Type B pancreatic cell (in vitro differentiated cells): ENCODE results near the gene TUBB2A. TPM values are rescaled to one million over a fixed set of nuclear protein-coding genes. Genes with fewer than 3 reads are reported as not detected.
"Not testable (repeated sequence)": the region's sequence is repeated elsewhere in the genome, so short reads cannot be mapped to it uniquely, and the experiment has no call there.

Experiments used
- DNase-seq: peaks from one replicate; pipeline ENCODE4 v3.0.0; 2021; ENCODE audit warnings: mixed read lengths; ENCODE audit not compliant: unreplicated experiment; ENCODE audit errors: extremely low spot score
- H3K27ac Mint-ChIP-seq: 2 replicates; pipeline ENCODE4 v1.8.0; 2021; ENCODE audit warnings: mild to moderate bottlenecking, mixed read lengths
- H3K27me3 Mint-ChIP-seq: 2 replicates; pipeline ENCODE4 v1.8.0; 2021; ENCODE audit warnings: mixed read lengths
- H3K36me3 Mint-ChIP-seq: 2 replicates; pipeline ENCODE4 v1.8.0; 2021; ENCODE audit warnings: mixed read lengths
- H3K4me1 Mint-ChIP-seq: one replicate; pipeline ENCODE4 v1.8.0; 2021; ENCODE audit warnings: mixed read lengths; ENCODE audit not compliant: unreplicated experiment
- H3K4me3 Mint-ChIP-seq: 2 replicates; pipeline ENCODE4 v1.8.0; 2021; ENCODE audit warnings: mild to moderate bottlenecking, mixed read lengths
- H3K9me3 Mint-ChIP-seq: 2 replicates; pipeline ENCODE4 v1.8.0; 2021; ENCODE audit warnings: mixed read lengths
- CTCF ChIP-seq: fragments of 200-600 bp; sonication (generic); conservative IDR thresholded peaks from 2 replicates; pipeline ENCODE4 v1.5.0; 2021; ENCODE audit warnings: antibody characterized with exemption, mild to moderate bottlenecking
- total RNA-seq: library from RNA; stranded (reverse); gene quantifications from 2 replicates; pipeline ENCODE4 v1.2.1, GENCODE V29; 2021; ENCODE audit warnings: low replicate concordance

The TUBB2A gene
- total RNA-seq, 1 donor from 2014 or later, result 62.9 TPM

GRCh38 chr6:3195420-3195694 is 38.0 kb upstream of the TUBB2A start:
- Mint-ChIP-seq H3K9me3 (no peaks in the 10 kb centered on the region), H3K27me3 (no peaks in the 10 kb centered on the region), H3K4me3 (no peak overlapping the region), H3K27ac (no peak overlapping the region), H3K36me3 (no peaks in the 10 kb centered on the region), H3K4me1 (no peaks in the 10 kb centered on the region)
- DNase-seq, result no peak
- TF ChIP-seq CTCF, result no peak

- no peak for DNase-seq
- H3K36me3 Mint-ChIP-seq, result no peaks in the 10 kb centered on the region
- H3K4me1 Mint-ChIP-seq, result no peaks in the 10 kb centered on the region
- H3K27ac Mint-ChIP-seq, result no peak overlapping the region
- no peak overlapping the region for H3K4me3 Mint-ChIP-seq
- no peak for TF ChIP-seq CTCF
- no peaks in the 10 kb centered on the region for H3K27me3 Mint-ChIP-seq
- no peaks in the 10 kb centered on the region for H3K9me3 Mint-ChIP-seq
Observed at GRCh38 chr6:3194535-3195419, 37.4 kb upstream of the TUBB2A start.

- DNase-seq, result no peak
- H3K36me3 Mint-ChIP-seq, result no peaks in the 10 kb centered on the region
Observed at GRCh38 chr6:3193102-3193849, 35.9 kb upstream of the TUBB2A start.

GRCh38 chr6:3190779-3191178 is 33.4 kb upstream of the TUBB2A start:
- Mint-ChIP-seq H3K4me1 (no peaks in the 10 kb centered on the region), H3K27ac (no peak overlapping the region), H3K36me3 (no peaks in the 10 kb centered on the region), H3K9me3 (no peaks in the 10 kb centered on the region), H3K4me3 (no peak overlapping the region), H3K27me3 (peaks cover 3% of the 10 kb centered on the region)
- TF ChIP-seq CTCF, result no peak
- no peak for DNase-seq

More at GRCh38 chr6:3193102-3193849, 35.9 kb upstream of the TUBB2A start:
- no peak overlapping the region for H3K27ac Mint-ChIP-seq
- no peaks in the 10 kb centered on the region for H3K4me1 Mint-ChIP-seq
- no peaks in the 10 kb centered on the region for H3K9me3 Mint-ChIP-seq
- no peaks in the 10 kb centered on the region for H3K27me3 Mint-ChIP-seq
- no peak for TF ChIP-seq CTCF
- H3K4me3 Mint-ChIP-seq, result no peak overlapping the region

- no peaks in the 10 kb centered on the region for H3K9me3 Mint-ChIP-seq
- TF ChIP-seq CTCF, result no peak
- H3K36me3 Mint-ChIP-seq, result no peaks in the 10 kb centered on the region
- no peak overlapping the region for H3K27ac Mint-ChIP-seq
- H3K4me3 Mint-ChIP-seq, result no peak overlapping the region
- no peaks in the 10 kb centered on the region for H3K4me1 Mint-ChIP-seq
- DNase-seq, result no peak
- peaks cover 3% of the 10 kb centered on the region for H3K27me3 Mint-ChIP-seq
Observed at GRCh38 chr6:3190056-3190455, 32.7 kb upstream of the TUBB2A start.

- not testable (repeated sequence) for H3K27me3 Mint-ChIP-seq, H3K36me3 Mint-ChIP-seq, H3K27ac Mint-ChIP-seq, DNase-seq, H3K4me1 Mint-ChIP-seq, H3K4me3 Mint-ChIP-seq, H3K9me3 Mint-ChIP-seq
Observed at GRCh38 chr6:3189192-3189591, 31.8 kb upstream of the TUBB2A start.
